ENCODE data around the gene RBM33. TPM values are rescaled to one million over a fixed set of nuclear protein-coding genes. Genes with fewer than 3 reads are reported as not detected.
A peak's percentile ranks its signal among the peaks of the same experiment; 100 is the strongest.

RBM33 gene
- total and polyA plus RNA-seq, 10 donors = 9.7 to 109 (median 90.0) TPM

DNA sequence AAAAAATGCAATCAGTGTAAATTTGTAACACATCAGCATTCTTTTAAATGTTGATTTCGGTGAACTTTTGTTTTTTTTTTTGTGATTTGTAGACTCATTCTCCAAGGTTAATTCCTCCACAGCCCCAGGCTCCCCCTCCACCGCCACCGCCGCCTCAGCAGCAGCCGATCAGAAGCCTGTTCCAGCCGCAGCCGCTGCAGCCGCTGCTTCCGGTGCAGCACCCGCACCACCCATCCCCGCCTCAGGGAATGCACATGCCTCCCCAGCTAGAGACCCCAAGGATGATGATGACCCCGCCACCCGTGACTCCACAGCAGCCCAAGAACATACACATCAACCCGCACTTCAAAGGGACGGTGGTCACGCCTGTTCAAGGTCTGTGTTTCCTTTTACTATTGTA, 66.6 kb downstream of the RBM33 start:
- intact Hi-C loops (cut with DNase I; ENCODE audit: low total_unique reads) = no loop called here
- Histone ChIP-seq H3K27me3 (replicated peaks in 1 of 7) (no peaks in the 10 kb centered on the region), H3K9me3 (no peaks in the 10 kb centered on the region), H3K4me1 (peaks cover 0 to 69% (median 23%) of the 10 kb centered on the region in 6 donors), H3K27ac (peak overlapping the region in 1 of 8 donors; percentile 16), H3K36me3 (peaks cover 7 to 99% (median 70%) of the 10 kb centered on the region in 6 donors), H3K4me3 (no peak overlapping the region)
- 94 to 97% (median 94%) methylated on average over 16 of the region's 16 CpGs for WGBS, 5 donors
- no peak for DNase-seq
- TF ChIP-seq POLR2AphosphoS5 (IDR thresholded peaks at IDR 0.05) (peak in 1 of 3 donors; percentile 37), POLR2A (IDR thresholded peaks at IDR 0.05) (no peak)

DNA sequence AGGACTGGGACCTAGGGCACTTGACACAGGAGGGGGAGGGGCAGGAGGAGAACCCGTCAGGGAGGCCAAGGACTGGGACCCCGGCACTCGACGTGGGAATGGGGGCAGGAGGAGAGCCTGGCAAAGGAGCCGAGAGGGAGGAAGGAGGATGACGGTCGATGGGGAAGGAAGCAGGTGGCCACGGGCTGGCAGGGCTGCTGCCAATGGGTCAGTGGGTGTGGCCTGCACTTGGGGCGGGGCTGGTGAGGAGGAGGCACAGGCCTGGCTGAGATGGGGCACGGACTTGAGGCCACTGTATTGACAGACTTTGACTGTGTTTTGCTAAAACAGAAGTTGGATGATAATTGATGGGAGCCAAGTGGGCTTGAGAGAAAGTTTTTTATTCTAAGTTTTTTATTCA, 68.9 kb downstream of the RBM33 start:
- Histone ChIP-seq H3K9me3 (no peaks in the 10 kb centered on the region), H3K4me3 (no peak overlapping the region), H3K27me3 (replicated peaks in 1 of 7) (no peaks in the 10 kb centered on the region), H3K27ac (peak overlapping the region in 2 of 8 donors; percentile 2 to 36), H3K4me1 (peaks cover 0 to 77% (median 28%) of the 10 kb centered on the region in 6 donors), H3K36me3 (peaks cover 7 to 97% (median 61%) of the 10 kb centered on the region in 6 donors)
- peak; percentile 89 for DNase-seq
- WGBS, 5 donors = 36 to 51% (median 42%) methylated on average over 10 of the region's 10 CpGs
- TF ChIP-seq POLR2AphosphoS5 (IDR thresholded peaks at IDR 0.05) (peak in 1 of 3 donors; percentile 53), POLR2A (IDR thresholded peaks at IDR 0.05) (no peak)
- TF ChIP-seq, protein P1, sequence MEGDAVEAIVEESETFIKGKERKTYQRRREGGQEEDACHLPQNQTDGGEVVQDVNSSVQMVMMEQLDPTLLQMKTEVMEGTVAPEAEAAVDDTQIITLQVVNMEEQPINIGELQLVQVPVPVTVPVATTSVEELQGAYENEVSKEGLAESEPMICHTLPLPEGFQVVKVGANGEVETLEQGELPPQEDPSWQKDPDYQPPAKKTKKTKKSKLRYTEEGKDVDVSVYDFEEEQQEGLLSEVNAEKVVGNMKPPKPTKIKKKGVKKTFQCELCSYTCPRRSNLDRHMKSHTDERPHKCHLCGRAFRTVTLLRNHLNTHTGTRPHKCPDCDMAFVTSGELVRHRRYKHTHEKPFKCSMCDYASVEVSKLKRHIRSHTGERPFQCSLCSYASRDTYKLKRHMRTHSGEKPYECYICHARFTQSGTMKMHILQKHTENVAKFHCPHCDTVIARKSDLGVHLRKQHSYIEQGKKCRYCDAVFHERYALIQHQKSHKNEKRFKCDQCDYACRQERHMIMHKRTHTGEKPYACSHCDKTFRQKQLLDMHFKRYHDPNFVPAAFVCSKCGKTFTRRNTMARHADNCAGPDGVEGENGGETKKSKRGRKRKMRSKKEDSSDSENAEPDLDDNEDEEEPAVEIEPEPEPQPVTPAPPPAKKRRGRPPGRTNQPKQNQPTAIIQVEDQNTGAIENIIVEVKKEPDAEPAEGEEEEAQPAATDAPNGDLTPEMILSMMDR (IDR thresholded peaks at IDR 0.05 in 8 of 11, conservative IDR thresholded peaks at IDR 0.05 in 3 of 11) = no peak
- intact Hi-C loops (cut with DNase I; ENCODE audit: low total_unique reads) = no loop called here

DNA sequence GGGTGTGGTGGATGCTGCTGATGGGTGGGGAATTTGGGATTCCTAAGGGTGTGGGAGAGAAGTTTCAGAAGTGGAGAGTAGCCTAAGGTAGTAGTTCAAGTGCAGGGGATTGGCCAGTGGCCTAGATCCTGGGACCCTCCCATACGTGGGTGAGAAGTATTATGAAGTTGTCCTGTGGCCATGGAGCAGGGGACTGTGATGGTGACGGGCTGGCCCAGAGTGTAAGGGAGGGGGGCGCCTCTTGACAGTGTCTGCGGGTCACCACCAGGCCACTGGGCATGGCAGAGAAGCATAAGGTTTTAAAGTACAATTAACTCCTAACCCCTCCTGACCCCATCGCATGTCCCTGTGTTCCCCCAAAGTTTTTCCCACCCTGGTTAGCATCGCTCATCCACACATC, 70.2 kb downstream of the RBM33 start:
- 85 to 96% (median 91%) methylated on average over 6 of the region's 6 CpGs for WGBS, 5 donors
- Histone ChIP-seq H3K27ac (peak overlapping the region in 1 of 8 donors; percentile 18), H3K9me3 (no peaks in the 10 kb centered on the region), H3K27me3 (replicated peaks in 1 of 7) (no peaks in the 10 kb centered on the region), H3K4me3 (no peak overlapping the region), H3K4me1 (peaks cover 0 to 72% (median 28%) of the 10 kb centered on the region in 6 donors), H3K36me3 (peaks cover 7 to 96% (median 52%) of the 10 kb centered on the region in 6 donors)
- intact Hi-C loops (cut with DNase I; ENCODE audit: low total_unique reads) = no loop called here
- TF ChIP-seq, protein P1 (IDR thresholded peaks at IDR 0.05 in 8 of 11, conservative IDR thresholded peaks at IDR 0.05 in 3 of 11) = no peak
- TF ChIP-seq POLR2AphosphoS5 (IDR thresholded peaks at IDR 0.05) (no peak), POLR2A (IDR thresholded peaks at IDR 0.05) (no peak)
- no peak for DNase-seq

DNA sequence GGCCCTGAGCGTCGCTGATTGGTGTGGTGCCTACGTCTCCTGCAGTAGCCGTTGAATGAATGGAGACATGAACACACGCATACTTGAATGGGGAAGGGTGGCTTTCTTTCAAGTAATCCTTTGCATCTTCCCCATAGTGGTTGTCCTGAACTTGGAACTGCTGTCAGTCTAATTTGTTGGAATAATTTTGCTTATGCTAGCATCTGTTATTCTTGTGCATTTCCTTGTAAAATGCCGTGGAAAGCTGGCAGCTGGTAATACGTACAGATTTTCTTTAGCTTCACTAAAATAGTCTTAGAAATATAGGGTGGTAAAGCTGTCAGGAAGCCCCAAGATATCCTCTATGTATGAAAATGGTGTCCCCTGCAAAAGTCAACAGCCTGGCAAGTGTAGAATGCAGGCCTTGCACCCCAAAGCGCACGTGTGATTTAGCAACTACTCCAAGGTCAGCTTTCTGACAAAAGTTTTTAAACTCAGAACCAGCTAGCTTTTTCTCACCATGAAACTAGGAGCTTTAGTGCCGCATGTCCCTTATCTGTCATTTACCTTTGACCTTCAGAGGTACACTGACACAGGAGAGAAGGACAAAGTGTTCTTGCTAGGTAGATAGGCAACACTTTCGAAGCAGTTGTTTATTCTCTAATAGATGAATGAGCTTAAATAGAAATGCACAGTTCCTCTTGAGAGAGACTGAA, 70.8 kb downstream of the RBM33 start:
- TF ChIP-seq, protein P1 (IDR thresholded peaks at IDR 0.05 in 8 of 11, conservative IDR thresholded peaks at IDR 0.05 in 3 of 11) = no peak
- TF ChIP-seq POLR2A (IDR thresholded peaks at IDR 0.05) (no peak), POLR2AphosphoS5 (IDR thresholded peaks at IDR 0.05) (no peak)
- 88 to 93% (median 91%) methylated on average over 11 of the region's 11 CpGs for WGBS, 5 donors
- intact Hi-C loops (cut with DNase I; ENCODE audit: low total_unique reads) = no loop called here

More for the DNA sequence above, 70.8 kb downstream of the RBM33 start:
- no peak for DNase-seq
- Histone ChIP-seq H3K9me3 (no peaks in the 10 kb centered on the region), H3K27me3 (replicated peaks in 1 of 7) (no peaks in the 10 kb centered on the region), H3K4me1 (peaks cover 0 to 72% (median 22%) of the 10 kb centered on the region in 6 donors), H3K4me3 (no peak overlapping the region), H3K36me3 (peaks cover 7 to 96% (median 50%) of the 10 kb centered on the region in 6 donors), H3K27ac (peak overlapping the region in 1 of 8 donors; percentile 6)
